WTC11 (cell line): ENCODE results near the gene MATR3.

Source experiments
- CTCF ChIP-seq: fragments of 200-600 bp; IDR thresholded peaks from 2 replicates; pipeline ENCODE4 v1.8.0; 2022; ENCODE audit warnings: antibody characterized with exemption
- E2F4 ChIP-seq: sonication (generic); formaldehyde crosslinking; IDR thresholded peaks from 2 replicates; pipeline ENCODE4 v1.8.1; 2022; ENCODE audit warnings: low read depth, mild to moderate bottlenecking, moderate library complexity, missing genetic modification reagents, borderline replicate concordance
- JUN ChIP-seq: sonication (generic); formaldehyde crosslinking; IDR thresholded peaks from 2 replicates; pipeline ENCODE4 v1.8.0; 2023; ENCODE audit warnings: mild to moderate bottlenecking, missing genetic modification reagents
- MLX ChIP-seq: sonication (generic); formaldehyde crosslinking; IDR thresholded peaks from 2 replicates; pipeline ENCODE4 v1.8.1; 2023; ENCODE audit warnings: mild to moderate bottlenecking, missing genetic modification reagents, moderate library complexity
- NR1H2 ChIP-seq: sonication (generic); formaldehyde crosslinking; IDR thresholded peaks from 2 replicates; pipeline ENCODE4 v1.9.0; 2021; ENCODE audit warnings: mild to moderate bottlenecking, moderate library complexity, missing genetic modification reagents
- PREB ChIP-seq: sonication (generic); formaldehyde crosslinking; IDR thresholded peaks from 2 replicates; pipeline ENCODE4 v1.8.1; 2022; ENCODE audit warnings: mild to moderate bottlenecking, missing genetic modification reagents, moderate library complexity, borderline replicate concordance
- ZBTB43 ChIP-seq: sonication (generic); formaldehyde crosslinking; IDR thresholded peaks from 2 replicates; pipeline ENCODE4 v1.8.1; 2023; ENCODE audit warnings: mild to moderate bottlenecking, missing genetic modification reagents

GRCh38 chr5:139291051-139291450 is 2.5 kb upstream of the MATR3 start:
- TF ChIP-seq CTCF (no peak), NR1H2 (CRISPR knock-in tag) (no peak), JUN (CRISPR knock-in tag) (no peak), MLX (CRISPR knock-in tag) (no peak), PREB (CRISPR knock-in tag) (no peak), ZBTB43 (CRISPR knock-in tag) (no peak), E2F4 (no peak)
